H1 (cell line): ENCODE measurements around the gene GATB. TPM values are rescaled to one million over a fixed set of nuclear protein-coding genes. Genes with fewer than 3 reads are reported as not detected.

Experiments used
- CTCF ChIA-PET: fragments of 300-600 bp; sonication (Branson Sonifier 250); formaldehyde crosslinking; loops from one replicate; lab custom pipeline; 2021; ENCODE audit not compliant: partially characterized antibody; lab: Charles Lee
- POLR2A ChIA-PET: fragments of 300-600 bp; sonication (Branson Sonifier 250); formaldehyde crosslinking; loops from one replicate; lab custom pipeline; 2021; ENCODE audit warnings: inconsistent platforms; ENCODE audit not compliant: partially characterized antibody; lab: Charles Lee
- DNase-seq, 2 experiments: peaks; one replicate each; pipeline versions ENCODE4 v3.0.0 to v3.0.0-alpha.2; 2010 to 2022; ENCODE audit warnings: low spot score in 2 of 2, low read depth in 1 of 2, mixed read lengths in 1 of 2
- FAIRE-seq: peaks from 2 replicates; lab custom pipeline; 2011; peaks lifted over from hg19 to GRCh38; lab: Jason Lieb, UNC
- H2AFZ ChIP-seq: 2 replicates; pipeline ENCODE4 v1.8.1; 2012; ENCODE audit warnings: low read length, inconsistent platforms
- H2AK5ac ChIP-seq: 2 replicates; pipeline ENCODE4 v1.6.1; 2013; ENCODE audit warnings: low read depth, low read length
- H2BK120ac ChIP-seq: replicated peaks from 2 replicates; pipeline ENCODE3; 2013; ENCODE audit warnings: low read depth, low read length, inconsistent platforms
- H2BK12ac ChIP-seq: 2 replicates; pipeline ENCODE4 v1.6.1; 2013; ENCODE audit warnings: low read depth, low read length
- H2BK15ac ChIP-seq: 2 replicates; pipeline ENCODE4 v1.6.1; 2013; ENCODE audit warnings: low read length
- H2BK20ac ChIP-seq: 2 replicates; pipeline ENCODE4 v1.6.1; 2013; ENCODE audit warnings: low read length
- H2BK5ac ChIP-seq: 2 replicates; pipeline ENCODE4 v1.6.1; 2013; ENCODE audit warnings: low read depth, low read length
- H3K14ac ChIP-seq: 2 replicates; pipeline ENCODE4 v1.6.1; 2013; ENCODE audit warnings: inconsistent platforms; ENCODE audit not compliant: insufficient read length
- H3K18ac ChIP-seq: 2 replicates; pipeline ENCODE4 v1.6.1; 2013; ENCODE audit warnings: low read length; ENCODE audit errors: extremely low read depth
- H3K23ac ChIP-seq: 2 replicates; pipeline ENCODE4 v1.6.1; 2013; ENCODE audit warnings: inconsistent platforms; ENCODE audit not compliant: insufficient read length
- H3K23me2 ChIP-seq: 2 replicates; pipeline ENCODE4 v1.6.1; 2013; ENCODE audit warnings: low read depth, low read length
- H3K27ac ChIP-seq: 2 replicates; pipeline ENCODE4 v1.6.1; 2011; ENCODE audit warnings: low read depth, low read length, inconsistent platforms
- H3K27me3 ChIP-seq, 4 experiments: replicated peaks in 1 of 4; 1 replicate in 1 of 4; 2 replicates in 3 of 4; pipeline versions ENCODE4 v1.6.1 to v1.8.1; 2011 to 2013; ENCODE audit warnings: low read length in 3 of 4, mild to moderate bottlenecking in 3 of 4, inconsistent platforms in 2 of 4, mixed read lengths in 2 of 4, moderate library complexity in 1 of 4; ENCODE audit not compliant: control insufficient read depth in 3 of 4, insufficient read depth in 3 of 4; ENCODE audit errors: extremely low read depth in 1 of 4
- H3K36me3 ChIP-seq, 4 experiments: 2 replicates each; pipeline versions ENCODE4 v1.6.1 to v1.8.1; 2011 to 2013; ENCODE audit warnings: mild to moderate bottlenecking in 4 of 4, low read length in 3 of 4, moderate library complexity in 2 of 4, control low read depth in 1 of 4, inconsistent platforms in 1 of 4; ENCODE audit not compliant: insufficient read depth in 4 of 4, control insufficient read depth in 2 of 4
- H3K4ac ChIP-seq: replicated peaks from 2 replicates; pipeline ENCODE3; 2013; ENCODE audit warnings: low read length, low read depth, mixed read lengths, inconsistent platforms; ENCODE audit not compliant: insufficient read length
- H3K4me1 ChIP-seq, 4 experiments: replicated peaks in 1 of 4; 1 replicate in 1 of 4; 2 replicates in 3 of 4; pipeline versions ENCODE4 v1.6.1 to v1.8.1; 2011 to 2013; ENCODE audit warnings: low read length in 3 of 4, inconsistent platforms in 2 of 4, mixed read lengths in 1 of 4; ENCODE audit not compliant: insufficient read depth in 4 of 4, control insufficient read depth in 3 of 4
- H3K4me2 ChIP-seq, 2 experiments: 2 replicates each; pipeline versions ENCODE4 v1.6.1 to v1.8.1; 2011 to 2013; ENCODE audit warnings: low read depth in 2 of 2, low read length in 2 of 2, control low read depth in 1 of 2, inconsistent platforms in 1 of 2, mild to moderate bottlenecking in 1 of 2; ENCODE audit not compliant: insufficient read depth in 1 of 2
- H3K4me3 ChIP-seq, 4 experiments: fragments of 200-600, 300-600 bp in 1 of 4; sonication (generic), shearing (Covaris generic), sonication (Bioruptor Twin) in 1 of 4; 2 replicates each; pipeline versions ENCODE4 v1.5.1 to v1.8.1; 2011 to 2016; ENCODE audit warnings: low read length in 4 of 4, low read depth in 3 of 4, control low read depth in 2 of 4, inconsistent platforms in 2 of 4, mild to moderate bottlenecking in 2 of 4, mixed read lengths in 1 of 4, moderate library complexity in 1 of 4; ENCODE audit not compliant: insufficient read depth in 2 of 4; ENCODE audit errors: extremely low read depth in 1 of 4
- H3K56ac ChIP-seq: replicated peaks from 2 replicates; pipeline ENCODE3; 2013; ENCODE audit warnings: low read depth, mild to moderate bottlenecking, mixed read lengths, low read length, inconsistent platforms; ENCODE audit not compliant: insufficient read length
- H3K79me1 ChIP-seq: 2 replicates; pipeline ENCODE4 v1.6.1; 2013; ENCODE audit warnings: low read depth, low read length, control low read depth
- H3K79me2 ChIP-seq, 2 experiments: 2 replicates each; pipeline versions ENCODE4 v1.6.1 to v1.8.1; 2012 to 2013; ENCODE audit warnings: low read length in 2 of 2, mild to moderate bottlenecking in 2 of 2, inconsistent platforms in 1 of 2; ENCODE audit not compliant: insufficient read depth in 2 of 2, control insufficient read depth in 1 of 2
- H3K9ac ChIP-seq, 4 experiments: replicated peaks in 1 of 4; 1 replicate in 1 of 4; 2 replicates in 3 of 4; pipeline versions ENCODE4 v1.6.1 to v1.8.1; 2011 to 2013; ENCODE audit warnings: low read depth in 3 of 4, low read length in 3 of 4, control low read depth in 2 of 4, mild to moderate bottlenecking in 2 of 4, moderate library complexity in 2 of 4, inconsistent platforms in 1 of 4; ENCODE audit errors: extremely low read depth in 1 of 4
- H3K9me3 ChIP-seq, 2 experiments: 2 replicates each; pipeline versions ENCODE4 v1.6.1 to v1.8.1; 2012 to 2013; ENCODE audit warnings: mild to moderate bottlenecking in 2 of 2, moderate library complexity in 2 of 2, control low read depth in 1 of 2, inconsistent platforms in 1 of 2, low read depth in 1 of 2, low read length in 1 of 2, mixed read lengths in 1 of 2; ENCODE audit not compliant: insufficient read depth in 2 of 2
- H4K20me1 ChIP-seq, 2 experiments: replicated peaks in 1 of 2; 2 replicates each; pipeline versions ENCODE3 to v1.8.1; 2011 to 2013; ENCODE audit warnings: inconsistent platforms in 2 of 2, low read length in 2 of 2, mild to moderate bottlenecking in 1 of 2; ENCODE audit not compliant: insufficient read depth in 2 of 2, control insufficient read depth in 1 of 2
- H4K5ac ChIP-seq: 2 replicates; pipeline ENCODE4 v1.6.1; 2013; ENCODE audit warnings: low read length, low read depth, mixed read lengths, inconsistent platforms; ENCODE audit not compliant: insufficient read length
- H4K8ac ChIP-seq: 2 replicates; pipeline ENCODE4 v1.8.0; 2013; ENCODE audit warnings: mild to moderate bottlenecking, moderate library complexity, low read length, inconsistent platforms; ENCODE audit not compliant: insufficient read depth; ENCODE audit errors: extremely low read depth
- H4K91ac ChIP-seq: replicated peaks from 2 replicates; pipeline ENCODE3; 2013; ENCODE audit warnings: low read length, mixed read lengths, inconsistent platforms; ENCODE audit not compliant: insufficient read length
- BACH1 ChIP-seq: IDR thresholded peaks from 2 replicates; pipeline ENCODE4 v1.6.1; 2012; ENCODE audit warnings: low read length, improper control_type of control experiment
- BCL11A ChIP-seq, 2 experiments: IDR thresholded peaks; one replicate each; pipeline ENCODE4 v1.6.1; 2011; ENCODE audit warnings: low read depth in 2 of 2, low read length in 2 of 2, mild to moderate bottlenecking in 2 of 2
- EZH2 ChIP-seq: fragments of 200-600 bp; sonication (generic); IDR thresholded peaks from 2 replicates; pipeline ENCODE4 v1.7.1; 2012; ENCODE audit warnings: low read depth, mild to moderate bottlenecking, moderate library complexity, low read length, inconsistent platforms; ENCODE audit not compliant: severe bottlenecking
- HDAC2 ChIP-seq, 2 experiments: fragments of 300-600 bp in 1 of 2; sonication (generic) in 1 of 2; IDR thresholded peaks; 2 replicates each; pipeline ENCODE4 v1.6.1; 2011 to 2012; ENCODE audit warnings: low read depth in 2 of 2, low read length in 2 of 2, mild to moderate bottlenecking in 2 of 2, moderate library complexity in 2 of 2, borderline replicate concordance in 1 of 2, inconsistent platforms in 1 of 2
- KDM4A ChIP-seq: IDR thresholded peaks from one replicate; pipeline ENCODE4 v1.7.1; 2012; ENCODE audit warnings: low read depth, mild to moderate bottlenecking, moderate library complexity, low read length, inconsistent platforms; ENCODE audit not compliant: severe bottlenecking
- MAX ChIP-seq: IDR thresholded peaks from 2 replicates; pipeline ENCODE4 v1.6.1; 2012; ENCODE audit warnings: inconsistent platforms
- RAD21 ChIP-seq, 2 experiments: IDR thresholded peaks in 1 of 2; conservative IDR thresholded peaks in 1 of 2; 2 replicates each; pipeline ENCODE4 v1.6.1; 2011; ENCODE audit warnings: low read depth in 2 of 2, low read length in 2 of 2, improper control_type of control experiment in 1 of 2, inconsistent platforms in 1 of 2, mild to moderate bottlenecking in 1 of 2, moderate library complexity in 1 of 2
- RBBP5 ChIP-seq: IDR thresholded peaks from 2 replicates; pipeline ENCODE4 v1.7.1; 2012; ENCODE audit warnings: low read depth, mild to moderate bottlenecking, inconsistent platforms, low read length, moderate library complexity, borderline replicate concordance
- RXRA ChIP-seq: IDR thresholded peaks from 2 replicates; pipeline ENCODE4 v1.6.1; 2011; ENCODE audit warnings: low read depth, mild to moderate bottlenecking, low read length, moderate library complexity; ENCODE audit not compliant: insufficient read depth
- SAP30 ChIP-seq: fragments of 300-600 bp; sonication (generic); IDR thresholded peaks from 2 replicates; pipeline ENCODE4 v1.7.1; 2012; ENCODE audit warnings: low read length, moderate library complexity, mild to moderate bottlenecking, inconsistent platforms; ENCODE audit not compliant: insufficient read depth, insufficient replicate concordance
- TEAD4 ChIP-seq: IDR thresholded peaks from 2 replicates; pipeline ENCODE4 v1.6.1; 2012; ENCODE audit warnings: low read depth, low read length, inconsistent platforms, mixed read lengths
- ZNF274 ChIP-seq: IDR thresholded peaks from 2 replicates; pipeline ENCODE4 v1.7.0; 2012; ENCODE audit warnings: low read length, borderline replicate concordance; ENCODE audit errors: extremely low read depth
- WGBS, 2 experiments: shearing (Covaris generic) in 1 of 2; methylation state at CpG; one replicate each; pipeline versions ENCODE4 v1.1.6 to v1.1.7; 2013 to 2015; ENCODE audit warnings: low lambda C conversion rate in 2 of 2, mixed read lengths in 2 of 2, inconsistent platforms in 1 of 2, low coverage in 1 of 2, missing lambda C conversion rate in 1 of 2; ENCODE audit not compliant: insufficient replicate concordance in 2 of 2, insufficient coverage in 1 of 2, insufficient read length in 1 of 2; ENCODE audit errors: extremely low coverage in 1 of 2, missing lambda C conversion rate in 1 of 2; 5-methylcytosine and 5-hydroxymethylcytosine counted together
- polyA plus RNA-seq, 7 experiments: library from polyadenylated mRNA; depleted of rRNA in 3 of 7; stranded (reverse) in 5 of 7; unstranded in 2 of 7; fragments of >200 nt in 5 of 7; fragments of 200-250 nt in 2 of 7; gene quantifications; 1 replicate in 5 of 7; 2 replicates in 1 of 7; 4 replicates in 1 of 7; pipeline versions ENCODE4 v1.2.1 to v1.2.3, GENCODE V29; 2011 to 2013; ENCODE audit warnings: missing spikeins in 2 of 7, mixed read lengths in 2 of 7
- total RNA-seq: library from RNA; stranded (reverse); fragmentation: NEBNext Ultra II Directional; extraction: Animal tissue kit (Norgen Biotek cat#: 25700); gene quantifications from 2 replicates; pipeline ENCODE4 v1.2.1, GENCODE V29; 2021

GATB gene
- total and polyA plus RNA-seq, 2 of the 8 experiments (the other 6 are each of a cell fraction or from before 2014, with no cell fraction given) = 15.3 to 18.0 TPM

GRCh38 chr4:151728006-151728405, 32.8 kb downstream of the GATB start:
- no peak overlapping the region for H4K8ac ChIP-seq
- H3K56ac ChIP-seq = no peak overlapping the region
- WGBS, 2 experiments = 74% methylated on average over 1 of the region's 1 CpG; no CpG with 5 or more reads in 1 of the 2 experiments
- no peak overlapping the region for H2BK15ac ChIP-seq
- H3K4ac ChIP-seq = no peak overlapping the region
- POLR2A ChIA-PET = no interaction called here
- H4K20me1 ChIP-seq = no peaks in the 10 kb centered on the region
- H3K14ac ChIP-seq = no peak overlapping the region
- no peak overlapping the region for H3K23ac ChIP-seq
- H3K4me3 ChIP-seq = no peak overlapping the region
- no peak for DNase-seq
- no peak overlapping the region for H2BK20ac ChIP-seq
- H3K9me3 ChIP-seq = peaks cover 0 to 8% of the 10 kb centered on the region in 2 experiments; a peak in 1 of 4 replicates
- H4K5ac ChIP-seq = no peak overlapping the region
- H3K79me2 ChIP-seq = no peaks in the 10 kb centered on the region
- no peaks in the 10 kb centered on the region for H3K27me3 ChIP-seq
- H3K18ac ChIP-seq = no peak overlapping the region
- no peak overlapping the region for H2AFZ ChIP-seq
- CTCF ChIA-PET = interaction anchor here (0.9 to 1.5 kb wide), 3 partner anchors 23 to 84 kb away, joined by 3 to 6 read pairs (median 3); no protein-coding TSS in a partner anchor
- no peak overlapping the region for H3K4me2 ChIP-seq
- no peak overlapping the region for H2BK12ac ChIP-seq
- no peaks in the 10 kb centered on the region for H3K79me1 ChIP-seq
- no peaks in the 10 kb centered on the region for H3K23me2 ChIP-seq
- H2BK5ac ChIP-seq = no peak overlapping the region
- H3K27ac ChIP-seq = no peak overlapping the region
- H4K91ac ChIP-seq = no peak overlapping the region
- peaks cover 0 to 3% (median 0%) of the 10 kb centered on the region in 4 experiments; a peak in 1 of 7 replicates for H3K4me1 ChIP-seq
- H3K9ac ChIP-seq = no peak overlapping the region
- no peaks in the 10 kb centered on the region for H3K36me3 ChIP-seq
- no peak overlapping the region for H2BK120ac ChIP-seq
- FAIRE-seq = no peak
- H2AK5ac ChIP-seq = no peak overlapping the region
- TF ChIP-seq RXRA (no peak), RAD21 (IDR thresholded peaks at IDR 0.05 in 1 of 2, conservative IDR thresholded peaks at IDR 0.05 in 1 of 2; ENCODE audit: low read depth in 2 of 2, low read length in 2 of 2) (no peak), MAX (no peak), EZH2 (no peak), HDAC2 (IDR thresholded peaks at IDR 0.05; ENCODE audit: borderline replicate concordance in 1 of 2, low read depth in 2 of 2, low read length in 2 of 2) (no peak), RBBP5 (no peak), ZNF274 (no peak), SAP30 (no peak), BACH1 (no peak), TEAD4 (no peak), KDM4A (no peak), BCL11A (IDR thresholded peaks at IDR 0.05; ENCODE audit: low read depth in 2 of 2, low read length in 2 of 2) (no peak)
